Activated T-cell treated with anti-CD3 and anti-CD28 coated beads, Interleukin-2, amount 50 U/mL, for 1 hour (primary cell): ENCODE data around the gene TSEN34.
"Not testable (repeated sequence)": the region's sequence is repeated elsewhere in the genome, so short reads cannot be mapped to it uniquely, and the experiment has no call there.

Experiments used
- DNase-seq: peaks from one replicate; pipeline ENCODE4 v3.0.0-alpha.2; 2020

TSEN34 gene

GRCh38 chr19:54240372-54241336 lies 49.5 kb downstream of the TSEN34 start:
- DNase-seq = not testable (repeated sequence)

- DNase-seq = not testable (repeated sequence)
These were observed 51.1 kb downstream of the TSEN34 start for GRCh38 chr19:54242234-54242633.

- DNase-seq = not testable (repeated sequence)
These were observed 51.5 kb downstream of the TSEN34 start, which contains the start of gene LILRA6 for GRCh38 chr19:54242646-54243045. TSS of gene LILRA6 (minus strand) at chr19:54242790.

GRCh38 chr19:54243809-54244208 lies 52.7 kb downstream of the TSEN34 start:
- not testable (repeated sequence) for DNase-seq
